HK-2 (cell line): ENCODE measurements around the gene SLC39A9.
"Not testable (repeated sequence)": the region's sequence is repeated elsewhere in the genome, so short reads cannot be mapped to it uniquely, and the experiment has no call there.

Source experiments
- DNase-seq: peaks from one replicate; pipeline ENCODE4 v3.0.0-alpha.2; 2018; ENCODE audit not compliant: unreplicated experiment

The SLC39A9 gene

GRCh38 chr14:69368381-69368780 lies 30.1 kb upstream of the SLC39A9 start:
- no peak for DNase-seq

- DNase-seq: no peak
These were observed 28.4 kb upstream of the SLC39A9 start for GRCh38 chr14:69370061-69370460.

GRCh38 chr14:69372146-69372545 lies 26.3 kb upstream of the SLC39A9 start:
- no peak for DNase-seq

- DNase-seq: no peak
These were observed 25.4 kb upstream of the SLC39A9 start for GRCh38 chr14:69373104-69373503.

- DNase-seq: no peak
These were observed 24.3 kb upstream of the SLC39A9 start for GRCh38 chr14:69374235-69374634.

- no peak for DNase-seq
These were observed 23.3 kb upstream of the SLC39A9 start for GRCh38 chr14:69375182-69375581.

GRCh38 chr14:69375722-69376121 lies 22.8 kb upstream of the SLC39A9 start:
- no peak for DNase-seq

DNA sequence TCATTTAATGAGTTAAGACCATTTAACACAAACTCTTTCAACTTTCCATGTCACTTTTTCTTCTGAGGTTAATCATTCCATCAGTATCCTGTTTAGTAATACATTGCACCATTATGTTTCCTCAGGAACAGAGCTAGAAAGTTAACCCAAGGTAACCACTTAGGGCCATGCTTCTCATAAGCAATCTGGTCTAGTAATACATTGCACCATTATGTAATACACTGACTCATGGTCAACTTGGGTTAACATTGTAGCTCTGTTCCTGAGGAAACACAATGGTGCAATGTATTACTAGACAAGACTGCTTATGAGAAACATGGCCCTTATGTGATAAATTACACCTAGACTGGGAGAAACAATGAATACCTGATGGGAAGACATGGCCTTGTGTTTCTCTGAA lies 22.1 kb upstream of the SLC39A9 start:
- DNase-seq: no peak

- no peak for DNase-seq
These were observed 20.2 kb upstream of the SLC39A9 start for GRCh38 chr14:69378274-69378673.

- no peak for DNase-seq
These were observed 11.2 kb upstream of the SLC39A9 start for GRCh38 chr14:69387311-69387710.

GRCh38 chr14:69391400-69391799 lies 7.1 kb upstream of the SLC39A9 start:
- not testable (repeated sequence) for DNase-seq

DNA sequence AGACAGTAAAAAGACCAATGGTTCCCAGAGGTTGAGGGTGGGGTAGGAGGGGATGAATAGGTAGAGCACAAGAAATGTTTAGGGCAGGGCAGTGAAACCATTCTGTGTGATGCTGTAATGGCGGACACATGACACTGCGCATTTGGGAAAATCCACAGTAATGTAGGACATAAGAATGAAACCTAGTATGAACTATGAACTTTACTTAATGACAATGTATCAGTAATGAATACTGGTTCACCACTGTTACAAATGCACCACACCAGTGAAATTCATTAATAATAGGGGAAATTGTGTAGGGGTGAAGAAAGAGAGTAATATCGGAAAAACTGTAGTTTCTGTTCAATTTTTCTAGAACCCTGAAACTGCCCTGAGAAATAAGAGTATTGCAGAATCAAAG lies 6.0 kb upstream of the SLC39A9 start:
- DNase-seq: no peak

GRCh38 chr14:69395929-69396328 lies 2.6 kb upstream of the SLC39A9 start:
- no peak for DNase-seq

GRCh38 chr14:69398818-69399210 lies 322 bp downstream of the SLC39A9 start:
- no peak for DNase-seq

DNA sequence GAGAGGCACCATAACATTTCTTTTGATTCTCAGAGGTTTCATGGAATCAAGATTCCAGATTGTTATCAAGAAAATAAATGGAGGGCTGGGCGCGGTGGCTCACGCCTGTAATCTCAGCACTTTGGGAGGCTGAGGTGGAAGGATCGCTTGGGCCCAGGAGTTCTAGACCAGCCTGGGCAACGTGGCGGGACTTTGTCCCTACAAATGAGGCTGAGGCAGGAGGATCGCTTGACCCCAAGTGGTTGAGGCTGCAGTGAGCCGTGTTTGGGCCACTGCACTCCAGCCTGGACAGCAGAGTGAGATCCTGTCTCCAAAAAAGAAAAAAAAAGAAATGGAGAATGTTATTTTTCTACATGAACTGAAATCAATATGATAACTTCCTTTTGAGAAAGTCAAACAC lies 1.3 kb downstream of the SLC39A9 start:
- DNase-seq: no peak

DNA sequence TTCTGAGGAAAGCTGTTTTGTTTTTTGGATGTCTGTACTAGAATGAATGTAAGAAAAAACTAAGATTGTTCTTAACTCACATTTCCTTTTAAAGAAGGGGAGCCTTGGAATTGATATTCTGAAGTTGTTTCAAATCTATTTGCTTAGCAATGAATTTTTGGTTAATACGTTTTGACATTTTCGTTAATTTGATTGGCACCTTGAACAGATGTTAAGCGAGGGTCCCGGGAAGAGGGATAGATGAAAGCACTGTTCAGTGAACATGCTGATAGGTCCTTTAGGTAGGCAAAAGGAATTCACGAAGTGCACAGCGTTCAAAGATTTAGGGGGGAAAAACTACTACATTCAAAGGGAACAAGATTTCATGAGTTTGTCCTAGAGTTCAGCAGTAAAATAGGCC lies 1.7 kb downstream of the SLC39A9 start:
- DNase-seq: no peak

GRCh38 chr14:69401841-69402240 lies 3.3 kb downstream of the SLC39A9 start:
- DNase-seq: no peak

- no peak for DNase-seq
These were observed 6.0 kb downstream of the SLC39A9 start for GRCh38 chr14:69404478-69404877.

GRCh38 chr14:69404883-69405282 lies 6.4 kb downstream of the SLC39A9 start:
- DNase-seq: no peak

GRCh38 chr14:69405762-69406161 lies 7.3 kb downstream of the SLC39A9 start:
- no peak for DNase-seq

GRCh38 chr14:69408331-69408960 lies 10.0 kb downstream of the SLC39A9 start:
- no peak for DNase-seq

- DNase-seq: no peak
These were observed 15.0 kb downstream of the SLC39A9 start for GRCh38 chr14:69413483-69413882.

GRCh38 chr14:69416087-69416486 lies 17.6 kb downstream of the SLC39A9 start:
- not testable (repeated sequence) for DNase-seq

DNA sequence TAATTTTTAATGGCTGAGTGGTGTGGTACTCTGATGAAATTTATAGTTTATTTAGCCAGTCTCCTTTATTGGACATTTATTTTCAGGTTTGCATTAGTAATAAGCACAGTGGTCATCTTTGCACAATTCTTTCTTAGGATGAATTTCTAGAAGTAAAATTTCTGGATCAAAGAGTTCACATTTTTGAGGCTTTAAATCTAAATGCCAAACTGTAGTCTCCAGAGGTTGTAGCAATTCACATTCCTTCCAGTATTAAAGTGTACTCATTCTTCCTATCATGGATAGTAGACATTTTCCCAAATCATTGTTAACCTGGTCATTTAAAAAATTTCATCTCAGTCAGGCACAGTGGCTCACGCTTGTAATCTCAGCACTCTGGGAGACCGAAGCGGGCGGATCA lies 24.8 kb downstream of the SLC39A9 start:
- DNase-seq: no peak
